DND-41 (cell line): ENCODE measurements around the gene TBL1XR1.

Source experiments
- ATAC-seq: fragments of 200-7000 bp; cut with Tn5 transposase; 3 replicates; pipeline ENCODE4 v1.9.1; 2021; ENCODE audit warnings: low read depth; ENCODE audit not compliant: insufficient read depth
- DNase-seq: peaks from one replicate; pipeline ENCODE4 v3.0.0-alpha.2; 2020
- H2AFZ ChIP-seq: 2 replicates; pipeline ENCODE4 v1.6.0; 2012; ENCODE audit warnings: low read depth, low read length
- H3K27ac ChIP-seq: 2 replicates; pipeline ENCODE4 v1.5.1; 2012; ENCODE audit warnings: low read length, inconsistent platforms
- H3K27me3 ChIP-seq: fragments of 200-600 bp; sonication (generic); 2 replicates; pipeline ENCODE4 v1.6.0; 2012; ENCODE audit warnings: low read length, mild to moderate bottlenecking, inconsistent platforms; ENCODE audit not compliant: insufficient read depth, poor library complexity
- H3K36me3 ChIP-seq: 2 replicates; pipeline ENCODE4 v1.5.1; 2012; ENCODE audit warnings: low read length, inconsistent platforms; ENCODE audit not compliant: insufficient read depth
- H3K4me1 ChIP-seq: 2 replicates; pipeline ENCODE4 v1.5.1; 2012; ENCODE audit warnings: mild to moderate bottlenecking, low read length; ENCODE audit not compliant: insufficient read depth
- H3K4me2 ChIP-seq: 2 replicates; pipeline ENCODE4 v1.6.0; 2012; ENCODE audit warnings: mild to moderate bottlenecking, moderate library complexity, low read length, inconsistent platforms; ENCODE audit not compliant: insufficient read depth
- H3K4me3 ChIP-seq, 2 experiments: fragments of 200-600 bp in 1 of 2; shearing (Covaris generic) in 1 of 2; 2 replicates each; pipeline ENCODE4 v1.5.1; 2012 to 2016; ENCODE audit warnings: inconsistent platforms in 2 of 2, low read length in 2 of 2, mild to moderate bottlenecking in 2 of 2, low read depth in 1 of 2, moderate library complexity in 1 of 2
- H3K79me2 ChIP-seq: 2 replicates; pipeline ENCODE4 v1.6.0; 2012; ENCODE audit warnings: low read length, inconsistent platforms; ENCODE audit not compliant: insufficient read depth
- H3K9ac ChIP-seq: 2 replicates; pipeline ENCODE4 v1.6.0; 2012; ENCODE audit warnings: low read depth, mild to moderate bottlenecking, inconsistent platforms, low read length, moderate library complexity
- H3K9me3 ChIP-seq: 2 replicates; pipeline ENCODE4 v1.5.1; 2012; ENCODE audit warnings: low read length, moderate library complexity, mild to moderate bottlenecking, inconsistent platforms; ENCODE audit not compliant: insufficient read depth, severe bottlenecking
- H4K20me1 ChIP-seq: 2 replicates; pipeline ENCODE4 v1.6.0; 2012; ENCODE audit warnings: low read length; ENCODE audit not compliant: insufficient read depth
- CTCF ChIP-seq: IDR thresholded peaks from 2 replicates; pipeline ENCODE4 v1.5.1; 2012; ENCODE audit warnings: borderline replicate concordance, low read length, moderate library complexity, mild to moderate bottlenecking; ENCODE audit not compliant: poor library complexity, severe bottlenecking; ENCODE audit errors: extremely low read depth
- EZH2 ChIP-seq: IDR thresholded peaks from 3 replicates; pipeline ENCODE4 v1.6.1; 2012; ENCODE audit warnings: borderline replicate concordance, low read depth, mild to moderate bottlenecking, moderate library complexity, low read length, inconsistent platforms; ENCODE audit not compliant: severe bottlenecking

TBL1XR1 gene

GRCh38 chr3:177135841-177136492 lies 61.3 kb downstream of the TBL1XR1 start:
- Histone ChIP-seq H3K79me2 (peaks cover 100% of the 10 kb centered on the region), H3K4me3 (no peak overlapping the region), H3K27ac (no peak overlapping the region), H3K4me1 (no peaks in the 10 kb centered on the region), H4K20me1 (peaks cover 82% of the 10 kb centered on the region), H3K9me3 (no peaks in the 10 kb centered on the region), H3K27me3 (no peaks in the 10 kb centered on the region), H3K9ac (no peak overlapping the region), H3K4me2 (no peak overlapping the region), H3K36me3 (peaks cover 13% of the 10 kb centered on the region), H2AFZ (no peak overlapping the region)
- DNase-seq (no peak), ATAC-seq (no peak)
- TF ChIP-seq CTCF, result no peak

- TF ChIP-seq CTCF, result no peak
- no peak for TF ChIP-seq EZH2
- Histone ChIP-seq H3K9ac (no peak overlapping the region), H3K4me3 (no peak overlapping the region), H3K4me1 (no peaks in the 10 kb centered on the region), H3K4me2 (no peak overlapping the region), H3K36me3 (peaks cover 17% of the 10 kb centered on the region), H2AFZ (no peak overlapping the region), H3K27me3 (no peaks in the 10 kb centered on the region), H4K20me1 (peaks cover 84% of the 10 kb centered on the region), H3K9me3 (no peaks in the 10 kb centered on the region), H3K27ac (no peak overlapping the region), H3K79me2 (peaks cover 100% of the 10 kb centered on the region)
- no peak for DNase-seq
- ATAC-seq, result no peak
These were observed 62.5 kb downstream of the TBL1XR1 start for GRCh38 chr3:177134816-177135210.

DNA sequence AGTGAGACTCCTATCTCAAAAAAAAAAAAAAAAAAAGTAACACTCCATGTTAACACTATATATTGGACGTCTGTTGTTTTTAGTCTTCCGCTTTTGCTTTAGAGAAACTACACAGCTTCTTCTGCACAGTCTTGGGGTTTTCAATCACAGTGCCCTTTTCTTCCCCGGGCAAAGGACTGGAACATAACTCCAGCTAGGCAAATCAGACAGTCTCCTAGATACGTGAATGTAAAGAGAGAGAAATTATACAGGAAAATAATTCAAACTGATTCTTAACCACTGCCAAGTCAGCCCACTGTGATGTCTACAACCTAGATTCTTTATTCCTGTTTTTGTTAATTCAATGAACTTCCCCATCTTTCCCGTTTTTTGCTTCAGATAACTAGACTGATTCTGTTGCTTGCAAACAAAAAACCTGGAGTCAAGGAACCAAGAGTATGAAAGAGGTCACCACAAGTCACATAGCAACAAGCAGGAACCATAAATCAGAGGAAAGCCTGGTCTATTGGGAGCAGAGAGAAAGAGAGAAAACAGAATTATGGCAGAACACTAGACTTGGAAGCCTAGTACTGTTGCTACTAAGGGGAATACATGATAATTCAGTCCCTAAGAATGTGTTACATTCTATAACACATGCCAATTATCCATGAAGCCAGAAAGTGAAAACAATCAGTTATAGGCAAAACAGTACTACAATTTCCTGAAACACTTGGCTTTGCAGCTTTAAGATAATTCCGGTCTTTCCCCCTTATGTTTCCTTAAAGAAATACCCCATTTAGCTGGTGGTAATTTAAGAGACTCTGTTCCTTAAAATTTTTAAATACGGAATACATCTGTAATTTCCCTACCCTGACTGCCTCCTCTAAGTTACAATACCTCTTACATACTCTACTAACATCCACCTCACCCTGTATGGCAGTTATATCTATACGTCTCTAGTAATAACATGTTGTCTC lies 63.1 kb downstream of the TBL1XR1 start:
- H3K27ac ChIP-seq, result no peak overlapping the region
- no peak for DNase-seq

More for the DNA sequence above, 63.1 kb downstream of the TBL1XR1 start:
- H3K4me3 ChIP-seq, result no peak overlapping the region
- H3K9ac ChIP-seq, result no peak overlapping the region
- H3K36me3 ChIP-seq, result peaks cover 17% of the 10 kb centered on the region
- H3K9me3 ChIP-seq, result no peaks in the 10 kb centered on the region
- H4K20me1 ChIP-seq, result peaks cover 89% of the 10 kb centered on the region
- TF ChIP-seq CTCF (no peak), EZH2 (no peak)
- no peaks in the 10 kb centered on the region for H3K27me3 ChIP-seq
- no peak overlapping the region for H2AFZ ChIP-seq
- peaks cover 100% of the 10 kb centered on the region for H3K79me2 ChIP-seq
- H3K4me2 ChIP-seq, result no peak overlapping the region
- no peaks in the 10 kb centered on the region for H3K4me1 ChIP-seq
- no peak for ATAC-seq
